Neural cell (in vitro differentiated cells): ENCODE measurements around the gene MCC. TPM values are rescaled to one million over a fixed set of nuclear protein-coding genes. Genes with fewer than 3 reads are reported as not detected.

Experiments
- H2AFZ ChIP-seq: fragments of 200-600, 300-800 bp; sonication (generic), shearing (Covaris generic); 2 replicates; pipeline ENCODE4 v1.6.0; 2014; ENCODE audit warnings: low read depth, mild to moderate bottlenecking, antibody characterized with exemption, low read length, moderate library complexity
- H3F3A ChIP-seq: fragments of 200-600 bp; shearing (Covaris generic); 2 replicates; pipeline ENCODE4 v1.6.1; 2016; ENCODE audit warnings: mild to moderate bottlenecking, moderate library complexity, mixed read lengths, antibody characterized with exemption, low read length; ENCODE audit not compliant: insufficient read depth, poor library complexity, severe bottlenecking
- H3K27ac ChIP-seq: fragments of 200-600, 300-800 bp; sonication (generic), shearing (Covaris generic); 2 replicates; pipeline ENCODE4 v1.5.1; 2014; ENCODE audit warnings: mild to moderate bottlenecking, low read length, moderate library complexity
- H3K27me3 ChIP-seq: fragments of 300-800, 200-600 bp; sonication (generic), shearing (Covaris generic); 2 replicates; pipeline ENCODE4 v1.6.0; 2014; ENCODE audit warnings: mild to moderate bottlenecking, low read depth, low read length, moderate library complexity; ENCODE audit not compliant: insufficient read depth
- H3K36me3 ChIP-seq: fragments of 300-800, 200-600 bp; sonication (generic), shearing (Covaris generic); 2 replicates; pipeline ENCODE4 v1.5.1; 2014; ENCODE audit warnings: mild to moderate bottlenecking, antibody characterized with exemption, low read length, moderate library complexity; ENCODE audit not compliant: insufficient read depth
- H3K4me2 ChIP-seq: fragments of 300-800, 200-600 bp; sonication (generic), shearing (Covaris generic); 2 replicates; pipeline ENCODE4 v1.6.0; 2014; ENCODE audit warnings: mild to moderate bottlenecking, low read length
- H3K4me3 ChIP-seq: fragments of 300-800, 200-600 bp; sonication (generic), shearing (Covaris generic); 2 replicates; pipeline ENCODE4 v1.5.1; 2014; ENCODE audit warnings: mild to moderate bottlenecking, low read length, moderate library complexity
- H3K79me2 ChIP-seq: fragments of 200-600 bp; shearing (Covaris generic); replicated peaks from 2 replicates; pipeline ENCODE4 v1.6.0; 2014; ENCODE audit warnings: mild to moderate bottlenecking, low read length, moderate library complexity; ENCODE audit not compliant: insufficient read depth
- H3K9ac ChIP-seq: fragments of 300-800, 200-600 bp; sonication (generic), shearing (Covaris generic); 2 replicates; pipeline ENCODE4 v1.6.1; 2016; ENCODE audit warnings: mild to moderate bottlenecking, low read length, mixed read lengths
- H3K9me2 ChIP-seq: fragments of 200-600 bp; shearing (Covaris generic); 2 replicates; pipeline ENCODE4 v1.6.1; 2016; ENCODE audit warnings: mild to moderate bottlenecking, low read length, mixed read lengths; ENCODE audit not compliant: insufficient read depth
- H3K9me3 ChIP-seq: fragments of 200-600, 300-800 bp; sonication (generic), shearing (Covaris generic); 2 replicates; pipeline ENCODE4 v1.6.1; 2016; ENCODE audit warnings: mild to moderate bottlenecking, mixed run types, low read length, moderate library complexity, mixed read lengths
- H4K20me1 ChIP-seq: fragments of 200-600 bp; shearing (Covaris generic); 2 replicates; pipeline ENCODE4 v1.6.1; 2016; ENCODE audit warnings: mild to moderate bottlenecking, mixed run types; ENCODE audit not compliant: insufficient read depth
- CTCF ChIP-seq: fragments of 450-650 bp; IDR thresholded peaks from 2 replicates; pipeline ENCODE4 v1.5.1; 2014; ENCODE audit warnings: antibody characterized with exemption, mild to moderate bottlenecking, moderate library complexity; ENCODE audit not compliant: poor library complexity, severe bottlenecking
- EP300 ChIP-seq: fragments of 450-650 bp; conservative IDR thresholded peaks from 2 replicates; pipeline ENCODE4 v1.6.1; 2014; ENCODE audit warnings: antibody characterized with exemption, mild to moderate bottlenecking, moderate library complexity; ENCODE audit not compliant: poor library complexity, severe bottlenecking
- EZH2 ChIP-seq: fragments of 200-600, 300-800 bp; shearing (Covaris generic), sonication (generic); IDR thresholded peaks from 2 replicates; pipeline ENCODE4 v1.6.1; 2014; ENCODE audit warnings: antibody characterized with exemption, low read length, borderline replicate concordance, mild to moderate bottlenecking; ENCODE audit not compliant: insufficient read depth, poor library complexity, severe bottlenecking
- MXI1 ChIP-seq: fragments of 450-650 bp; conservative IDR thresholded peaks from 2 replicates; pipeline ENCODE4 v1.6.1; 2014; ENCODE audit warnings: antibody characterized with exemption, mild to moderate bottlenecking; ENCODE audit not compliant: poor library complexity, severe bottlenecking
- POLR2AphosphoS5 ChIP-seq: IDR thresholded peaks from 2 replicates; pipeline ENCODE4 v1.6.1; 2012
- RAD21 ChIP-seq: fragments of 450-650 bp; conservative IDR thresholded peaks from 2 replicates; pipeline ENCODE4 v1.6.1; 2014; ENCODE audit warnings: antibody characterized with exemption, mild to moderate bottlenecking, moderate library complexity
- REST ChIP-seq: IDR thresholded peaks from 2 replicates; pipeline ENCODE4 v1.6.1; 2012; ENCODE audit warnings: borderline replicate concordance
- SMC3 ChIP-seq: fragments of 450-650 bp; conservative IDR thresholded peaks from 2 replicates; pipeline ENCODE4 v1.6.1; 2014; ENCODE audit warnings: antibody characterized with exemption, mild to moderate bottlenecking, moderate library complexity; ENCODE audit not compliant: poor library complexity
- TAF1 ChIP-seq: IDR thresholded peaks from 2 replicates; pipeline ENCODE4 v1.6.1; 2012; ENCODE audit warnings: low read depth
- polyA plus RNA-seq: library from polyadenylated mRNA; depleted of rRNA; stranded (reverse); fragments of >200 nt; gene quantifications from 2 replicates; pipeline ENCODE4 v1.2.3, GENCODE V29; 2014

Gene MCC
- polyA plus RNA-seq, 1 donor from 2014 or later: 2.2 TPM

- no peaks in the 10 kb centered on the region for H3F3A ChIP-seq
- H3K79me2 ChIP-seq: no peaks in the 10 kb centered on the region
- no peak for TF ChIP-seq MXI1
- TF ChIP-seq RAD21: no peak
- no peak for TF ChIP-seq EP300
- TF ChIP-seq TAF1: no peak
- no peak for TF ChIP-seq POLR2AphosphoS5
- TF ChIP-seq CTCF: no peak
- TF ChIP-seq EZH2: no peak
- no peak for TF ChIP-seq REST
- TF ChIP-seq SMC3: no peak
- H3K4me2 ChIP-seq: no peak overlapping the region
- H3K9me3 ChIP-seq: no peaks in the 10 kb centered on the region
- H4K20me1 ChIP-seq: no peaks in the 10 kb centered on the region
- no peaks in the 10 kb centered on the region for H3K9me2 ChIP-seq
- H3K36me3 ChIP-seq: no peaks in the 10 kb centered on the region
- no peak overlapping the region for H2AFZ ChIP-seq
- no peak overlapping the region for H3K4me3 ChIP-seq
- H3K27me3 ChIP-seq: no peaks in the 10 kb centered on the region
- H3K9ac ChIP-seq: no peak overlapping the region
- no peak overlapping the region for H3K27ac ChIP-seq
Observed at GRCh38 chr5:113384782-113385285, 103.4 kb downstream of the MCC start.

GRCh38 chr5:113382731-113383130, 105.5 kb downstream of the MCC start:
- Histone ChIP-seq H3K9ac (no peak overlapping the region), H3K27ac (no peak overlapping the region), H3K36me3 (no peaks in the 10 kb centered on the region), H3K79me2 (no peaks in the 10 kb centered on the region), H2AFZ (no peak overlapping the region), H3K4me2 (no peak overlapping the region), H3F3A (no peaks in the 10 kb centered on the region), H3K9me3 (no peaks in the 10 kb centered on the region), H3K4me3 (no peak overlapping the region), H3K27me3 (no peaks in the 10 kb centered on the region), H4K20me1 (no peaks in the 10 kb centered on the region), H3K9me2 (no peaks in the 10 kb centered on the region)
- TF ChIP-seq EZH2: no peak
- no peak for TF ChIP-seq POLR2AphosphoS5
- TF ChIP-seq MXI1: no peak
- no peak for TF ChIP-seq TAF1
- no peak for TF ChIP-seq CTCF
